GM12878 (cell line): ENCODE measurements around the gene RPS6KA2. TPM values are rescaled to one million over a fixed set of nuclear protein-coding genes. Genes with fewer than 3 reads are reported as not detected.

Experiments used
- CBFB ChIP-seq: IDR thresholded peaks from 2 replicates; pipeline ENCODE4 v1.6.1; 2016; ENCODE audit warnings: antibody characterized with exemption, low read depth
- CHD2 ChIP-seq: IDR thresholded peaks from 2 replicates; pipeline ENCODE4 v1.6.1; 2011; ENCODE audit warnings: low read depth, low read length, improper control_type of control experiment, borderline replicate concordance
- DPF2 ChIP-seq: fragments of 450-650 bp; IDR thresholded peaks from 2 replicates; pipeline ENCODE4 v1.6.1; 2017; ENCODE audit warnings: mild to moderate bottlenecking
- EGR1 ChIP-seq, 2 experiments: IDR thresholded peaks; 1 replicate in 1 of 2; 2 replicates in 1 of 2; pipeline ENCODE4 v1.6.1; 2011 to 2012; ENCODE audit warnings: low read depth in 2 of 2, low read length in 2 of 2, borderline replicate concordance in 1 of 2, mild to moderate bottlenecking in 1 of 2, moderate library complexity in 1 of 2
- ESRRA ChIP-seq: IDR thresholded peaks from 2 replicates; pipeline ENCODE4 v1.6.1; 2012; ENCODE audit warnings: mild to moderate bottlenecking, low read length, improper control_type of control experiment
- HCFC1 ChIP-seq: fragments of 150-350 bp; IDR thresholded peaks from 2 replicates; pipeline ENCODE4 v1.6.1; 2014; ENCODE audit warnings: low read length
- JUNB ChIP-seq: IDR thresholded peaks from 2 replicates; pipeline ENCODE4 v1.6.1; 2016; ENCODE audit warnings: antibody characterized with exemption, mild to moderate bottlenecking
- POLR2AphosphoS2 ChIP-seq: IDR thresholded peaks from 2 replicates; pipeline ENCODE4 v1.6.1; 2011; ENCODE audit warnings: low read depth, mild to moderate bottlenecking, low read length, improper control_type of control experiment, moderate library complexity
- RAD21 ChIP-seq: IDR thresholded peaks from 2 replicates; pipeline ENCODE4 v1.6.1; 2011; ENCODE audit warnings: mild to moderate bottlenecking, low read depth, low read length, moderate library complexity; ENCODE audit not compliant: insufficient read depth
- RFX5 ChIP-seq: IDR thresholded peaks from 2 replicates; pipeline ENCODE4 v1.6.1; 2011; ENCODE audit warnings: low read depth, low read length, improper control_type of control experiment
- SIX5 ChIP-seq: IDR thresholded peaks from 2 replicates; pipeline ENCODE4 v1.6.1; 2011; ENCODE audit warnings: mild to moderate bottlenecking, low read depth, low read length, moderate library complexity; ENCODE audit not compliant: severe bottlenecking
- SMC3 ChIP-seq: IDR thresholded peaks from 2 replicates; pipeline ENCODE4 v1.6.1; 2011; ENCODE audit warnings: low read length, improper control_type of control experiment, borderline replicate concordance
- TCF7 ChIP-seq: IDR thresholded peaks from 2 replicates; pipeline ENCODE4 v1.6.1; 2014; ENCODE audit warnings: antibody characterized with exemption, borderline replicate concordance
- ZBTB11 ChIP-seq: fragments of 450-650 bp; formaldehyde crosslinking; IDR thresholded peaks from 2 replicates; pipeline ENCODE4 v1.5.0; 2022; ENCODE audit warnings: mild to moderate bottlenecking, missing genetic modification characterization
- ZNF592 ChIP-seq: fragments of 450-650 bp; IDR thresholded peaks from 2 replicates; pipeline ENCODE4 v1.6.1; 2017; ENCODE audit warnings: mild to moderate bottlenecking, moderate library complexity
- polyA plus RNA-seq, 11 experiments: library from polyadenylated mRNA; depleted of rRNA in 4 of 11; unstranded in 6 of 11; stranded (reverse) in 5 of 11; fragments of >200 nt; fragmentation: Nextera tagmentation in 4 of 11; fragmentation: Illumina TruSeq in 1 of 11; extraction: Ambion mirVana in 4 of 11; extraction: Trizol in 1 of 11; gene quantifications; 1 replicate in 1 of 11; 2 replicates in 10 of 11; pipeline versions ENCODE4 v1.2.1 to v1.2.3, GENCODE V29; 2011 to 2016; ENCODE audit warnings: inconsistent platforms in 2 of 11, missing spikeins in 2 of 11, low read depth in 1 of 11
- total RNA-seq, 4 experiments: library from RNA; depleted of rRNA in 3 of 4; stranded (reverse); fragments of >200 nt in 3 of 4; fragmentation: Illumina TruSeq in 1 of 4; extraction: Trizol in 1 of 4; gene quantifications; 2 replicates each; pipeline versions ENCODE4 v1.2.1 to v1.2.3, GENCODE V29; 2013 to 2021
- TF ChIP-seq, protein P1 (sequence below): fragments of 450-650 bp; formaldehyde crosslinking; IDR thresholded peaks from 2 replicates; pipeline ENCODE4 v1.4.0; 2020; ENCODE audit warnings: mild to moderate bottlenecking, moderate library complexity
- TF ChIP-seq, protein P2 (sequence below): IDR thresholded peaks from 2 replicates; pipeline ENCODE4 v1.6.1; 2012; ENCODE audit warnings: low read length, inconsistent platforms

The RPS6KA2 gene
- total and polyA plus RNA-seq, 10 of the 15 experiments (the other 5 are each of a cell fraction or from before 2014, with no cell fraction given), result 0.02 to 1.0 (median 0.22) TPM; not detected in 1

DNA sequence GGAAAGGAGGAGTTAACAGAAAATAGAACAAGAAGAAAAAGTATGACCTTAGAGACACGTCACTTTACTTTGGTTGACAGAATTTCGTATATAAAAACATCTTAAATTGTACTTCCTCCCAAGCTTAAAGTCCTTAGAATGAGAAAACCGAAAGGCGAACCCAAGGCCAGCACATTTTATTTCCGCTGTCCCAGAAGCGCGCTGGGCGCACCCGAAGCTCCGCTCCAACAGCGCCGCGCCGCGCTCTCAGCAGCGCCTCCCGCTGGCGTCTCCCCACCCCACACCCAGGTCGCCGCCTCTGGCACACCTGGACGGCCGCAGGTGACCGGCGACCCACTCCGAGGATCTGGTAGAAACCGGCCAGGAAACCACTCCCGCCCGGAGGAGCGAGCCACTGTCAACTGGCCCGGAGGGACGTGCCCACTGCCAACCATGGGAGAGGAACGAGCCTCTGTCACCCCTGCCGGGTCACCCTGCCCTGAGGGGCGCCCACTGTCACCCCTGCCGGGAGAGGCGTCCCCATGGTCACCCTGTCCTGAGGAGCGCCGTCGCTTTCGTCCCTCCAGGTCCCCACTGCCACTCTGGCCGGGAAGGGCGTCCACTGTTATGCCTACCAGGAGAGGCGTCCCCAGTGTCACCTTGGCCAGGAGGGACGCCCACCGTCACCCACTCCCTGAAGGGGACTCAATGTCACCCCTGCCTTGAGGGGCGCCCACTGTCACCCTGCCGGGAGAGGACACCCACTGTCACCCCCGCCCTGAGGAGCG lies 245.1 kb downstream of the RPS6KA2 start (continued):
- TF ChIP-seq TCF7, result no peak
- no peak for TF ChIP-seq SIX5
- TF ChIP-seq POLR2AphosphoS2, result no peak
- TF ChIP-seq SMC3, result peak; percentile 78
- TF ChIP-seq EGR1 (IDR thresholded peaks at IDR 0.05; ENCODE audit: borderline replicate concordance in 1 of 2, low read depth in 2 of 2, low read length in 2 of 2), result no peak
- TF ChIP-seq ESRRA, result 0 out of 2 replicates have a peak, but pooled peaks have one; percentile 6
- 0 out of 2 replicates have a peak, but pooled peaks have one; percentile 27 for TF ChIP-seq DPF2
- no peak for TF ChIP-seq ZBTB11 (CRISPR knock-in tag)
- no peak for TF ChIP-seq RFX5
- peak; percentile 61 for TF ChIP-seq RAD21
- TF ChIP-seq, protein P1, sequence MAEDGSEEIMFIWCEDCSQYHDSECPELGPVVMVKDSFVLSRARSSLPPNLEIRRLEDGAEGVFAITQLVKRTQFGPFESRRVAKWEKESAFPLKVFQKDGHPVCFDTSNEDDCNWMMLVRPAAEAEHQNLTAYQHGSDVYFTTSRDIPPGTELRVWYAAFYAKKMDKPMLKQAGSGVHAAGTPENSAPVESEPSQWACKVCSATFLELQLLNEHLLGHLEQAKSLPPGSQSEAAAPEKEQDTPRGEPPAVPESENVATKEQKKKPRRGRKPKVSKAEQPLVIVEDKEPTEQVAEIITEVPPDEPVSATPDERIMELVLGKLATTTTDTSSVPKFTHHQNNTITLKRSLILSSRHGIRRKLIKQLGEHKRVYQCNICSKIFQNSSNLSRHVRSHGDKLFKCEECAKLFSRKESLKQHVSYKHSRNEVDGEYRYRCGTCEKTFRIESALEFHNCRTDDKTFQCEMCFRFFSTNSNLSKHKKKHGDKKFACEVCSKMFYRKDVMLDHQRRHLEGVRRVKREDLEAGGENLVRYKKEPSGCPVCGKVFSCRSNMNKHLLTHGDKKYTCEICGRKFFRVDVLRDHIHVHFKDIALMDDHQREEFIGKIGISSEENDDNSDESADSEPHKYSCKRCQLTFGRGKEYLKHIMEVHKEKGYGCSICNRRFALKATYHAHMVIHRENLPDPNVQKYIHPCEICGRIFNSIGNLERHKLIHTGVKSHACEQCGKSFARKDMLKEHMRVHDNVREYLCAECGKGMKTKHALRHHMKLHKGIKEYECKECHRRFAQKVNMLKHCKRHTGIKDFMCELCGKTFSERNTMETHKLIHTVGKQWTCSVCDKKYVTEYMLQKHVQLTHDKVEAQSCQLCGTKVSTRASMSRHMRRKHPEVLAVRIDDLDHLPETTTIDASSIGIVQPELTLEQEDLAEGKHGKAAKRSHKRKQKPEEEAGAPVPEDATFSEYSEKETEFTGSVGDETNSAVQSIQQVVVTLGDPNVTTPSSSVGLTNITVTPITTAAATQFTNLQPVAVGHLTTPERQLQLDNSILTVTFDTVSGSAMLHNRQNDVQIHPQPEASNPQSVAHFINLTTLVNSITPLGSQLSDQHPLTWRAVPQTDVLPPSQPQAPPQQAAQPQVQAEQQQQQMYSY (CRISPR knock-in tag), result no peak
- TF ChIP-seq CHD2, result no peak
- no peak for TF ChIP-seq CBFB
- no peak for TF ChIP-seq HCFC1
- no peak for TF ChIP-seq JUNB
- TF ChIP-seq ZNF592, result 0 out of 2 replicates have a peak, but pooled peaks have one; percentile 23
- TF ChIP-seq, protein P2, sequence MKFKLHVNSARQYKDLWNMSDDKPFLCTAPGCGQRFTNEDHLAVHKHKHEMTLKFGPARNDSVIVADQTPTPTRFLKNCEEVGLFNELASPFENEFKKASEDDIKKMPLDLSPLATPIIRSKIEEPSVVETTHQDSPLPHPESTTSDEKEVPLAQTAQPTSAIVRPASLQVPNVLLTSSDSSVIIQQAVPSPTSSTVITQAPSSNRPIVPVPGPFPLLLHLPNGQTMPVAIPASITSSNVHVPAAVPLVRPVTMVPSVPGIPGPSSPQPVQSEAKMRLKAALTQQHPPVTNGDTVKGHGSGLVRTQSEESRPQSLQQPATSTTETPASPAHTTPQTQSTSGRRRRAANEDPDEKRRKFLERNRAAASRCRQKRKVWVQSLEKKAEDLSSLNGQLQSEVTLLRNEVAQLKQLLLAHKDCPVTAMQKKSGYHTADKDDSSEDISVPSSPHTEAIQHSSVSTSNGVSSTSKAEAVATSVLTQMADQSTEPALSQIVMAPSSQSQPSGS, result no peak
